ENCODE data around the gene SPDYC.

DNA sequence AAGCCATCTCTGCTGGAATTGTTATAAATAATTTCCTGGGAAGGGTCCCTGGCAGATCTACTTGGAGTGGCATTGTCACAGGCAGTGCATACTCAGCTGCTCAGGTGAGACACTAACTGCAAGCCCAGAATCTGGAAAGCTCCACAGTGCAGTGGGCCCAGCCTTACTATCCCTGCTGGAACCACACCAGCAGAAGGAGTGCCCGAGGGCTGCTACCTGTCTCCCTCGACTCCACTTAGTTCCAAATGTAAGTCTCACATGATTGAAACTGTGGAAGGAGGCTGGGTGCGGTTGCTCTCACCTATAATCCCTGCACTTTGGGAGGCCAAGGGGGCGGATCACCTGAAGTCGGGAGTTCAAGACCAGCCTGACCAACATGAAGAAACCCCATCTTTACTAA is 21.4 kb upstream of the SPDYC start:
- no peak for TF ChIP-seq CTCF (IDR thresholded peaks at IDR 0.05; ENCODE audit: insufficient read depth, low read depth, low read length)
- no peak for TF ChIP-seq EZH2 (IDR thresholded peaks at IDR 0.05; ENCODE audit: insufficient read depth, low read length)

All from astrocyte (in vitro differentiated cells and primary cell).